Stimulated activated CD4-positive, alpha-beta T cell treated with anti-CD3 and anti-CD28 coated beads, Interleukin-2, amount 100 ng/mL, for 24 hours (primary cell): ENCODE data around the gene FAM131B.

Source experiments
- DNase-seq, 2 donors: peaks; one replicate each; pipeline ENCODE4 v3.0.0-alpha.2; 2020

The FAM131B gene

DNA sequence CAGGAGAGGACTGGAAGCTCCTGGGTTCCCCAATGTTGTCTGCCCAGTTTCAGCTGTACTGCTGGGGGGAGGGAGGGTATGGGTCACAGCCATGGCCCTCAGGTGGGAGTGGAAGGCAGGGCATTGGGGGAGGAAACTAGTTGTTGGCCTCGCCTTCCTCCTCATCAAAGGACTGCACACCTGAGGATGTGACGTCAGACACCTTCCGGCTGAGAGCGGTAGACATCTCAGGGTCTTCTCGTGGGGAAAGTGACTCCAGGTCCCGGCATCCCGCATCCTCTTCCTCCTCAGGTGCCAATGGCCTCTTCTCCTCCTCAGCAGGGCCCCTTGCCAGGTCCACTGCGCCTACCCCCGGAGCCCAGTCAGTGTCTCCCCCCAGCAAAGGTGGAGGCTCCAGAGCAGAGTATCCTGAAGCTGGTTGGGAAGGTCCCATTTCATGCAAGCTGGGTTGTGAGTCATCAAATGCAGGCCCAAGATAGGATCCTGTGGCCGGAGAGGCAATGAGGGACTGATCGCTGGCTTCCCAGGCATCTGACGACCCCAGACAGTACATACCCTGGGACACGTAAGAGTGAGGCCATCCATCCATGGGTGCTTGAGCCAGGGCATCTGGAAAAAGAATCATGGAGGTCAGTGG, 6.0 kb downstream of the FAM131B start:
- DNase-seq = no peak

- no peak for DNase-seq
Observed at GRCh38 chr7:143355450-143356385, 6.8 kb downstream of the FAM131B start.

GRCh38 chr7:143354965-143355364, 7.5 kb downstream of the FAM131B start:
- DNase-seq = no peak

GRCh38 chr7:143354376-143354775, 8.1 kb downstream of the FAM131B start:
- DNase-seq = no peak

- no peak for DNase-seq
Observed at GRCh38 chr7:143352531-143353002, 9.9 kb downstream of the FAM131B start.

GRCh38 chr7:143351574-143351973, 10.9 kb downstream of the FAM131B start:
- DNase-seq = no peak

DNA sequence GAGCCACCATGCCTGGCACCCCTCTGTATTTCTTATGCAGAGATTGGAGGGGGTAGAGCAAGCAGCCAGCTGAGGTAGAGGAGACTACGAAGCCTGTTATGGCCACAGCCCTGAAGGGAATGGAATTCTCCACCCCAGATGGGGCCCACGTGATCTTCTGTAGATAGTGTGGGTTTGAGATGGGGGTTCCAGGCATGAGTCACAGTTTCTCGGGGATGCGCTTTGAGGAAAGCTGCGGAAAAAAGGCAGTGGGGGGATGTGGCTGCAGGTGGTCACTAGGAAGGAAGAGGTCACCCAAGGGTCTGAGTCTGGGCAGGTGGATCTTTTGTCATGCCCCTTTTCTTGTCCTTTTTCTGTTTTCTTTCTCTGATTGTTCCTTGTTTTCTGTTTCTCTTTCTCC, 11.5 kb downstream of the FAM131B start:
- DNase-seq = no peak

GRCh38 chr7:143347950-143348349, 14.6 kb downstream of the FAM131B start:
- DNase-seq = no peak

DNA sequence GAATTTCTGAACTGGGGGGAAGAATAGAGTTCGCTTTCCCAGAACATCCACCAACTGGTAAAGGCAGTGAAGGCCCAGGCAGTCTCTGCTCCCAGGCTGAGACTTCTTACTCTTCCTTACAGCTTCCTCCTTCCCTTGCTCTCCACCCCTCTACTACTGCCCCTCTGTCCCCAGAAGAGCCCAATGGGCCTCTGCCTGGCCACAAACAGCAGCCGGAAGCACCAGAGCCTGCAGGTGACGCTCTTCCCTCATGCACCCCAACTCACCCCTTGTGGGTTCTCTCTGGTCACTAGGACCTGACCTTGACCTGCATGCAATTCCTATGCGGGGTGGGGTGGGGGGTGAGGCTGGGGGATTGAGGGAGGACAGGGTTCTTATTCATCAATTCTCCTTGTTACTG, 16.5 kb downstream of the FAM131B start:
- DNase-seq = no peak

- DNase-seq = peak; percentile 68 to 75
Observed at GRCh38 chr7:143345428-143345900, 17.0 kb downstream of the FAM131B start.

DNA sequence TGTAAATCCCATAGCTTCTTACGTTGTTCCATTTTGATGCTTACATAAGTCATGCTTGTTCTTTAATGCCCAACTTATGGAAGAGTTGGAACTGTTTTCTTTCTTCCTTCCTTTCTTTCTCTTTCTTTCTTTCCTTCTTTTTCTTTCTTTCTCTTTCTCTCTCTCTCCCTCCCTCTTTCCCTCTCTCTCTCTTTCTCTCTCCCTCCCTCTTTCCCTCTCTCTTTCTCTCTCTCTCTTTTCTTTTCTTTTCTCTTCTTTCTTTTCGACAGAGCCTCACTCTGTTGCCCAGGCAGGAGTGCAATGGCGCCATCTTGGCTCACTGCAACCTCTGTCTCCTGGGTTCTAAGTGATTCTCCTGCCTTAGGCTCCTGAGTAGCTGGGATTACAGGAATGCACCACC, 18.9 kb downstream of the FAM131B start:
- no peak for DNase-seq

DNA sequence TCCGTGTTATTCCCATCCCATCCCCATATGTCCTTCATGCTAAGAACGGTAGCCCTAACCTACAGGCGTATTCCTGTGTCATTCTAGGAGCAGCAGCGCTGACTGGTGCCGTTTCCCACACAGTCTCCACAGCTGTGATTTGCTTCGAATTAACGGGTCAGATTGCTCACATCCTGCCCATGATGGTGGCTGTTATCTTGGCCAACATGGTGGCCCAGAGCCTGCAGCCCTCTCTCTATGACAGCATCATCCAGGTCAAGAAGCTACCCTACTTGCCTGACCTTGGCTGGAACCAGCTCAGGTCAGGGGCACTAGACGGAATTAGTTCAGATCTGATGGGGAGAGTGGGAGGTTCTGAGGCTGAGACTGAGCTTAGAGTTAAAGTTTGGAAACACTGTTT, 20.7 kb downstream of the FAM131B start:
- no peak for DNase-seq

- no peak for DNase-seq
Observed at GRCh38 chr7:143337216-143337615, 25.3 kb downstream of the FAM131B start.

GRCh38 chr7:143334244-143334643, 28.3 kb downstream of the FAM131B start:
- DNase-seq = no peak

GRCh38 chr7:143331179-143331801, 31.2 kb downstream of the FAM131B start:
- DNase-seq = no peak

DNA sequence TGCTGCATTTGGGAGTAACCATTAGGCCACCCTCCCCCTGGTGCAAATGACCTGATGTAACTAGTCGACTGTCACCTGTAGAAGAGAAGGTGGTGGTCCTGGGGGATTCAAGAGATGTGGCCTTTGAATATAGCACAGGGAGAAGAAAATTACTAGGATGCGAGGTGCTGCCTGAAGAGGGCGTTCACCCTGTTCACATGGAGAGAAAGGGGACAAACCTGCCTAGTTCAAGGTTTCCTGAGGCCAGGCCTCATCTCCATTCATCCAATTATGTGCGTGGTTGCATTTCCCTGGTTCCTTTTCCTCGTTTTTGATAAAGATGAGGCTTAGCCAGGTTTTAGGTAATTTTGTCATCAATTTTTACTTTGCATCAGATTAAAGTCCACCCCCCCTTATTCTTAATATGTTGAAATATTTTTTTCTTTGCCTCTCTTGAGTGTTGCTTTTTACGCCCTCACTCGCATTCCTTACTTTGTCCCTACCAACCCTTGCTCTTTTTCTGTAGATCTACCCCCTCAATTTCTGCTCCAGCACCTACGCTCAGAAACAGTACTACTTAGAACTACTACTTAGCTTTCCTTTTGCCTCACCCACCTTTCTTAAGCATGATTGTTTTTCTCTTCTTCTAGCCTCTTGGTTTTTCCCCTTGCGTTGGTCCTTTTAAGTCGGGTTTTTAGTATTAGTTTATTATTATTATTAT, 32.9 kb downstream of the FAM131B start:
- no peak for DNase-seq

- no peak for DNase-seq
Observed at GRCh38 chr7:143327903-143328302, 34.6 kb downstream of the FAM131B start.

DNA sequence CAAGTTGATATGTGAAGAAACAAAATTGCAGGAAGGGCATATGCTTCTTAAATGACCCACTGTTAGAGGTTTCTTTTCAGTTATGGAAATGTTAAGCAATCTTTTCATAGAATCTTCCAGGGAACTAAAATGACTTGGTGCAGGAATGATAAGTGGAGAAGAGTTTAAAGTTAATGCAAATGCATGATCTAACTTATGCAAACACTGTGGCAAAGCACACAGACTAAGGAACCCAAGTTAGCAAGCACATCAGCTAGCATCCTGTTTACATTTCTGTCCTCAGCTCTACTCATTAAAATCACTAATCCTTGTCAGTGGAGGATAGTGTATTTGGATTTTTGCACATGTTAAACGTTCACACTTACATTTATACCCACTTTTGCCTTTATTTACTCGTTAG, 37.3 kb downstream of the FAM131B start:
- DNase-seq = no peak

- no peak for DNase-seq
Observed at GRCh38 chr7:143323653-143324052, 38.9 kb downstream of the FAM131B start.

DNA sequence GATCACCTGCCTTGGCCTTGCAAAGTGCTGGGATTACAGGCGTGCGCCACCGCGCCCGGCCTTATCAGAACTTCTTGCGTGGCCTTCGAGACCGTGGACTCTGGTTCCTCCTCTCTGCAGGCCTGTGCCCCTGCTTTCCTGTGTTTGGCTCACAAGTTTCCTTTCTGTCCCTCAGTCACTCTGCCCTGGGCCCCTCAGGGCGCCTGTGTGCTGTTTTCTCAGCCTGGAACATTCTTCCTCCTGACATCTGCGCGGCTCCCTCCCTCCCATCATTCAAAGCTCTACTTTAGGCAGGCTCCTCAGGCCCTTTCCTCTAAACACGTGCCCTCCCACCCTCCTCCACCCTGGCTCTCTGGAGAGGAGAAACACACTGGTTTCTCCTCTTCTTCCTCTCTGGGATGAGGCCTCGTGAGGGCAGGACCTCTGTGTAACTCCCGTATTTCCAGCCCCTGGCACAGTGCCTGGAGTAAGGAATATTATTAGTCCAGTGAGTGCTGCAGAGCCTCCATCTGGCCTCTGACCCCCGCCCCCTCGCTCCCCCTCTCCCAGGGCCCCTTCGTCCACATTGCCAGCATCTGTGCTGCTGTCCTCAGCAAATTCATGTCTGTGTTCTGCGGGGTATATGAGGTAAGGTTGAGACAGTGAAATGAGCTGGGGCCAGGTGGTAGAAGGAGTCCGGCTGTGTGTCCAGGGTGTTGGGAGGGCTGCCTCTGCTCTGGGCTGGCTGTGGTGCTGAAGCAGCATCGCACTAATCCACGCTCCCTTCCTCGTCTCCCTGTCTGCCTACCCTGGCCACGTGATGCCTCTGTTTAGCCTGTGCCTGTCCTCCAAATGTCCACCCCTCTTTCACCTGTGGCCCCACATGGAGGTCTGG, 39.5 kb downstream of the FAM131B start:
- no peak for DNase-seq

DNA sequence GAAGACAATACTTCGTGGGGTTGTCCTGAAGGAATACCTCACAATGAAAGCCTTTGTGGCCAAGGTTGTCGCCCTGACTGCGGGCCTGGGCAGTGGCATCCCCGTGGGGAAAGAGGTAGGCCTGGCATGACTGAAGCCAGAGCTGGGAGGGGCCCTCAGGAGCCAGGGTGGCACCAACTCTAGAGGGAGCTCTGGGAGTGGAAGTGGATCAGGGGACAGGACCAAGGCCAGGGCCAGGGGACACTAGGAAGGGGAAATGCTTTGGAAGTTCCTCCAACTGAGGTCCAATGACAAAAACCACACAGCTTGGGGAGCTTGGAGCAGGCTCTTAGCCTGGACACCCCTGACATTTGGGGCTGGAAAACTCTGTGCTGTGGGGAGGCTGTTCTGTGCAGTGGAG, 40.8 kb downstream of the FAM131B start:
- DNase-seq = no peak

DNA sequence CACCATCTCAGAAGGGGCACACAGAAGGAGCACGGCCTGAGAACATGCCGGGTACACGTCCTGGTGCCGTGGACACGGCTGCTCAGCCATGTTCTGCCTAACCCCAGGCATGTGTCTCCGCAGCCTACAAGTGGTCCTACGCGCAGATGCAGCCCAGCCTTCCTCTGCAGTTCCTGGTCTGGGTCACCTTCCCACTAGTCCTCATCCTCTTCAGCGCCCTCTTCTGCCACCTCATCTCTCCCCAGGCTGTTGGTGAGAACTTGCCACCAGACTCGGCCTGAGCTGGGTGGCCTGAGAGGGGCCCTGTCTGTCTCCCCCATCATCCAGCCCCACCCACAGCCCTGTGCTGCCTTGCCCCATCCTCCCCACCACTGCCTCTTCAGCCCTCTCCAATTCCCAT, 41.3 kb downstream of the FAM131B start:
- DNase-seq = no peak
